ENCODE measurements around the gene WNT6. TPM values are rescaled to one million over a fixed set of nuclear protein-coding genes. Genes with fewer than 3 reads are reported as not detected.
A peak's percentile ranks its signal among the peaks of the same experiment; 100 is the strongest.

WNT6 gene
- polyA plus RNA-seq, 1 donor = 0.24 TPM

- WGBS (ENCODE audit: insufficient coverage, low lambda C conversion rate) = no CpG with 5 or more reads among the region's 10 CpGs
- DNase-seq = no peak
- H3K4me1 ChIP-seq (ENCODE audit: control insufficient read depth, insufficient read depth, low read length) = peaks cover 25% of the 10 kb centered on the region
- H3K27me3 ChIP-seq (ENCODE audit: control insufficient read depth, insufficient read depth, low read length) = peaks cover 85% of the 10 kb centered on the region
- no peak overlapping the region for H3K27ac ChIP-seq (ENCODE audit: low read length)
- no peaks in the 10 kb centered on the region for H3K36me3 ChIP-seq (ENCODE audit: control insufficient read depth, insufficient read depth, low read length)
- no peak overlapping the region for H3K4me3 ChIP-seq (ENCODE audit: low read length)
- H3K9me3 ChIP-seq (ENCODE audit: control insufficient read depth, low read depth, low read length) = peaks cover 7% of the 10 kb centered on the region
These were observed 33.9 kb downstream of the WNT6 start for GRCh38 chr2:218893349-218894150.

DNA sequence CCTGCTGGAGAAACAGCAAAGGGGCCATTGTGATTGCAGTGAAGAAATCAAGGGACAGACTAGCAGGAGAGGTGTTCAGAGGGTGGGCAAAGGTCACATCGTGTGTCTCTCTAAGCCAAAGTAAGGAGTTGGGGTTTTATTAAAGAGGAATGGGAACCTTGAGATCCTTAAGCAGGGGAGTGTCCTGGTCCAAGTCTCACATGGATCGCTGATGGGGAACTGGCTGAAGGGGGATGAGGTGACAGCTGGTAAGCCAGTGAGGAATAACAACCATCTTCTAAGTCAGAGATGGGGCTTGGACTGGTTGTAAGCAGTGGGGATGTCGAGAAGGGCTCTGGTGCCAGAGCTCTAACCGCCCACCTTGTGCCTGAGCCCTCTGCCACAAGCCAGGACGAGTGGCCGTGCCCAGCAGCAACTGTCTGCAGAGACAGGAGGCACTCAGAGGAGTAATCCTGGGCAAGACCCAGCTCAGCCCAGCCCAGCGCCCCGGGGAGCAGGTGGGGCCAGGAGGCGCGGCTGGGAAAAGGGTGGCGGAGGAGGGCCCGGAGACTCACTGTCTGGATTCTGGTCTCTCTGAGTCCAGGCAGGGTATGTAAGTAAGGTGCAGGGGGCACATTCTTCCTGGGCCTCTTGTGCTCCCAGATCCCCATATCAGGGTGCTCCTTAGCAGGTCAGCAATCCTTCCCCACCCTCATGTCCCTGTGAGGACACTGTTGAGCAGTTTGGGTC lies 34.7 kb downstream of the WNT6 start:
- no peaks in the 10 kb centered on the region for H3K36me3 ChIP-seq (ENCODE audit: control insufficient read depth, insufficient read depth, low read length)
- H3K27ac ChIP-seq (ENCODE audit: low read length) = no peak overlapping the region
- WGBS (ENCODE audit: insufficient coverage, low lambda C conversion rate) = no CpG with 5 or more reads among the region's 12 CpGs

GRCh38 chr2:218894880-218895157 lies 35.2 kb downstream of the WNT6 start:
- no peak for DNase-seq
- Histone ChIP-seq H3K4me3 (ENCODE audit: low read length) (no peak overlapping the region), H3K36me3 (ENCODE audit: control insufficient read depth, insufficient read depth, low read length) (no peaks in the 10 kb centered on the region), H3K9me3 (ENCODE audit: control insufficient read depth, low read depth, low read length) (peaks cover 7% of the 10 kb centered on the region), H3K27me3 (ENCODE audit: control insufficient read depth, insufficient read depth, low read length) (peaks cover 94% of the 10 kb centered on the region), H3K27ac (ENCODE audit: low read length) (no peak overlapping the region), H3K4me1 (ENCODE audit: control insufficient read depth, insufficient read depth, low read length) (peaks cover 25% of the 10 kb centered on the region)
- WGBS (ENCODE audit: insufficient coverage, low lambda C conversion rate) = no CpG with 5 or more reads among the region's 4 CpGs

More for the DNA sequence above, 34.7 kb downstream of the WNT6 start:
- Histone ChIP-seq H3K9me3 (ENCODE audit: control insufficient read depth, low read depth, low read length) (peaks cover 7% of the 10 kb centered on the region), H3K4me1 (ENCODE audit: control insufficient read depth, insufficient read depth, low read length) (peaks cover 25% of the 10 kb centered on the region), H3K27me3 (ENCODE audit: control insufficient read depth, insufficient read depth, low read length) (peaks cover 92% of the 10 kb centered on the region), H3K4me3 (ENCODE audit: low read length) (no peak overlapping the region)
- peak in 1 of 2 donors; percentile 41 for DNase-seq

DNA sequence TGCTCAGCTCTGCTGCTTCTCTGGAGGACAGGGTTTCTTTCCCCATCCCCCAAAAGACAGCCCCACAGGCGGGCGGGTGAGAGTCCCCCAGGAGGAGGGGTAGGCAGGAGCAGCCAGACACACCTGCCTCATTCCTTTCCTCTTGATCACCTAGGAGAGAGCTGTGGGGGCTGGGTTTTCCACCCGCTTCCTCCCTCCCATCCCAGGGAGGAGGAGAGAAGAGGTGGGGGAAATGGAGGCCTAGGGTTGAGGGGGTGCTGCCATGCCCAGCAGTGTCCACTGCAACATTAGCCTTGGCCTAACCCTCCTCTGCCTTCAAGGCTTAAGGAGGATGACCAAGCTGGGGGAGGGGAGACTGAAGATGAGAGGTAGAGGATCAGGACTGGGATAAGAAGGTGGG lies 35.7 kb downstream of the WNT6 start:
- H3K27ac ChIP-seq (ENCODE audit: low read length) = no peak overlapping the region
- H3K27me3 ChIP-seq (ENCODE audit: control insufficient read depth, insufficient read depth, low read length) = peaks cover 90% of the 10 kb centered on the region
- peak in 1 of 2 donors; percentile 38 for DNase-seq
- peaks cover 7% of the 10 kb centered on the region for H3K9me3 ChIP-seq (ENCODE audit: control insufficient read depth, low read depth, low read length)
- no CpG with 5 or more reads among the region's 3 CpGs for whole genome bisulfite sequencing (ENCODE audit: insufficient coverage, low lambda C conversion rate)
- H3K36me3 ChIP-seq (ENCODE audit: control insufficient read depth, insufficient read depth, low read length) = no peaks in the 10 kb centered on the region
- peaks cover 25% of the 10 kb centered on the region for H3K4me1 ChIP-seq (ENCODE audit: control insufficient read depth, insufficient read depth, low read length)
- no peak overlapping the region for H3K4me3 ChIP-seq (ENCODE audit: low read length)

- Histone ChIP-seq H3K4me1 (ENCODE audit: control insufficient read depth, insufficient read depth, low read length) (peaks cover 25% of the 10 kb centered on the region), H3K36me3 (ENCODE audit: control insufficient read depth, insufficient read depth, low read length) (no peaks in the 10 kb centered on the region), H3K27me3 (ENCODE audit: control insufficient read depth, insufficient read depth, low read length) (peaks cover 93% of the 10 kb centered on the region), H3K27ac (ENCODE audit: low read length) (no peak overlapping the region), H3K9me3 (ENCODE audit: control insufficient read depth, low read depth, low read length) (peaks cover 7% of the 10 kb centered on the region), H3K4me3 (ENCODE audit: low read length) (no peak overlapping the region)
- 56% methylated on average over 2 of the region's 8 CpGs for WGBS (ENCODE audit: insufficient coverage, low lambda C conversion rate)
- no peak for DNase-seq
These were observed 36.3 kb downstream of the WNT6 start for GRCh38 chr2:218895759-218896500.

GRCh38 chr2:218896501-218897393 lies 37.1 kb downstream of the WNT6 start:
- Histone ChIP-seq H3K9me3 (ENCODE audit: control insufficient read depth, low read depth, low read length) (peaks cover 7% of the 10 kb centered on the region), H3K27ac (ENCODE audit: low read length) (no peak overlapping the region), H3K4me3 (ENCODE audit: low read length) (no peak overlapping the region), H3K36me3 (ENCODE audit: control insufficient read depth, insufficient read depth, low read length) (no peaks in the 10 kb centered on the region), H3K4me1 (ENCODE audit: control insufficient read depth, insufficient read depth, low read length) (peaks cover 25% of the 10 kb centered on the region), H3K27me3 (ENCODE audit: control insufficient read depth, insufficient read depth, low read length) (peaks cover 92% of the 10 kb centered on the region)
- peak in 1 of 2 donors; percentile 50 for DNase-seq
- WGBS (ENCODE audit: insufficient coverage, low lambda C conversion rate) = no CpG with 5 or more reads among the region's 40 CpGs

- DNase-seq = no peak
- Histone ChIP-seq H3K27ac (ENCODE audit: low read length) (no peak overlapping the region), H3K36me3 (ENCODE audit: control insufficient read depth, insufficient read depth, low read length) (no peaks in the 10 kb centered on the region), H3K4me3 (ENCODE audit: low read length) (no peak overlapping the region), H3K9me3 (ENCODE audit: control insufficient read depth, low read depth, low read length) (peaks cover 7% of the 10 kb centered on the region), H3K27me3 (ENCODE audit: control insufficient read depth, insufficient read depth, low read length) (peaks cover 92% of the 10 kb centered on the region), H3K4me1 (ENCODE audit: control insufficient read depth, insufficient read depth, low read length) (peaks cover 25% of the 10 kb centered on the region)
- 0% methylated on average over 2 of the region's 34 CpGs for WGBS (ENCODE audit: insufficient coverage, low lambda C conversion rate)
These were observed 37.9 kb downstream of the WNT6 start for GRCh38 chr2:218897394-218898108.

GRCh38 chr2:218898109-218898878 lies 38.7 kb downstream of the WNT6 start:
- H3K27me3 ChIP-seq (ENCODE audit: control insufficient read depth, insufficient read depth, low read length) = peaks cover 88% of the 10 kb centered on the region
- no peak overlapping the region for H3K27ac ChIP-seq (ENCODE audit: low read length)
- peaks cover 22% of the 10 kb centered on the region for H3K4me1 ChIP-seq (ENCODE audit: control insufficient read depth, insufficient read depth, low read length)
- H3K9me3 ChIP-seq (ENCODE audit: control insufficient read depth, low read depth, low read length) = peaks cover 7% of the 10 kb centered on the region
- no peaks in the 10 kb centered on the region for H3K36me3 ChIP-seq (ENCODE audit: control insufficient read depth, insufficient read depth, low read length)
- no CpG with 5 or more reads among the region's 52 CpGs for WGBS (ENCODE audit: insufficient coverage, low lambda C conversion rate)
- no peak overlapping the region for H3K4me3 ChIP-seq (ENCODE audit: low read length)
- peak in 1 of 2 donors; percentile 42 for DNase-seq

DNA sequence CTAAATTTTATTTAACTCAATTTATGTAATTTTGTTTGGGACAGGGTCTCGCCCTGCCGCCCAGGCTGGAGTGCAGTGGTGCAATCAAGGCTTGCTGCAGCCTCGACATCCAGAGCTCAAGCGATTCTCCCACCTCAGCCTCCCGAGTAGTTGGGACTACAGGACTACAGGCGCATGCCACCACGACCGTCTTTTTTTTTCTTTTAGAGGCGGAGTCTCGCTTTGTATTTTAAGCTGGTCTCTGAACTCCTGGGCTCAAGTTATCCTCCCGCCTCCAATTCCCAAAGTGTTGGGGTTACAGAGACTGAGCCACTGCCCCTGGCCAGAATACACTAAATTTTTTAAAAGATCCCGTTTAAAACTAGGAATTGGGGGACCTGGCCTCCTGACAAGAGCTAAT lies 39.5 kb downstream of the WNT6 start:
- H3K27me3 ChIP-seq (ENCODE audit: control insufficient read depth, insufficient read depth, low read length) = peaks cover 80% of the 10 kb centered on the region
- H3K4me1 ChIP-seq (ENCODE audit: control insufficient read depth, insufficient read depth, low read length) = peaks cover 20% of the 10 kb centered on the region
- H3K36me3 ChIP-seq (ENCODE audit: control insufficient read depth, insufficient read depth, low read length) = no peaks in the 10 kb centered on the region
- H3K9me3 ChIP-seq (ENCODE audit: control insufficient read depth, low read depth, low read length) = peaks cover 7% of the 10 kb centered on the region
- no peak overlapping the region for H3K27ac ChIP-seq (ENCODE audit: low read length)
- no peak for DNase-seq
- H3K4me3 ChIP-seq (ENCODE audit: low read length) = no peak overlapping the region
- WGBS (ENCODE audit: insufficient coverage, low lambda C conversion rate) = no CpG with 5 or more reads among the region's 12 CpGs
